OCI-LY3 (cell line): Measurements from ENCODE around the gene TSSK1B.

Experiments
- CTCF ChIP-seq: fragments of 200-600, 300-600 bp; sonication (generic); IDR thresholded peaks from 2 replicates; pipeline ENCODE4 v1.5.1; 2014; ENCODE audit warnings: antibody characterized with exemption, low read length, low read depth
- EZH2phosphoT487 ChIP-seq: fragments of 200-600 bp; shearing (Covaris generic); IDR thresholded peaks from 2 replicates; pipeline ENCODE4 v1.6.1; 2018; ENCODE audit warnings: antibody characterized with exemption, mixed run types, low read depth

GRCh38 chr5:113433071-113433470, 1.7 kb downstream of the TSSK1B start:
- TF ChIP-seq CTCF (no peak), EZH2phosphoT487 (no peak)
